Stimulated activated CD4-positive, alpha-beta T cell treated with anti-CD3 and anti-CD28 coated beads, Interleukin-4, amount 100 ng/mL, for 24 hours (primary cell): ENCODE results near the gene CCDC197.

Experiments
- DNase-seq: peaks from one replicate; pipeline ENCODE4 v3.0.0-alpha.2; 2020

The CCDC197 gene

GRCh38 chr14:94001501-94002396 is 4.6 kb downstream of the CCDC197 start:
- peak; percentile 66 for DNase-seq

GRCh38 chr14:94003397-94003796 is 6.3 kb downstream of the CCDC197 start:
- DNase-seq, result no peak

GRCh38 chr14:94004015-94004414 is 6.9 kb downstream of the CCDC197 start:
- DNase-seq, result no peak

GRCh38 chr14:94005324-94006073 is 8.4 kb downstream of the CCDC197 start:
- DNase-seq, result peak; percentile 26

GRCh38 chr14:94008234-94008633 is 11.1 kb downstream of the CCDC197 start:
- DNase-seq, result no peak

GRCh38 chr14:94009767-94010166 is 12.7 kb downstream of the CCDC197 start:
- DNase-seq, result no peak

- no peak for DNase-seq
Observed at GRCh38 chr14:94010625-94011024, 13.5 kb downstream of the CCDC197 start.

GRCh38 chr14:94011795-94012194 is 14.7 kb downstream of the CCDC197 start:
- DNase-seq, result no peak

- DNase-seq, result no peak
Observed at GRCh38 chr14:94014382-94014781, 17.3 kb downstream of the CCDC197 start.

- no peak for DNase-seq
Observed at GRCh38 chr14:94015223-94015622, 18.1 kb downstream of the CCDC197 start.

- DNase-seq, result no peak
Observed at GRCh38 chr14:94016446-94016976, 19.4 kb downstream of the CCDC197 start.

- DNase-seq, result no peak
Observed at GRCh38 chr14:94018308-94018707, 21.2 kb downstream of the CCDC197 start.

- DNase-seq, result no peak
Observed at GRCh38 chr14:94019329-94019728, 22.2 kb downstream of the CCDC197 start.

- DNase-seq, result no peak
Observed at GRCh38 chr14:94020267-94020666, 23.2 kb downstream of the CCDC197 start.

GRCh38 chr14:94021001-94021400 is 23.9 kb downstream of the CCDC197 start:
- DNase-seq, result no peak

- DNase-seq, result peak; percentile 28
Observed at GRCh38 chr14:94021416-94022157, 24.5 kb downstream of the CCDC197 start.

GRCh38 chr14:94022532-94023411 is 25.7 kb downstream of the CCDC197 start:
- no peak for DNase-seq

GRCh38 chr14:94024549-94024948 is 27.4 kb downstream of the CCDC197 start:
- no peak for DNase-seq

GRCh38 chr14:94025720-94026119 is 28.6 kb downstream of the CCDC197 start:
- no peak for DNase-seq

GRCh38 chr14:94026173-94026888 is 29.2 kb downstream of the CCDC197 start, which contains the start of gene OTUB2:
Gene OTUB2, plus strand, starts transcription at chr14:94026340. Its CDS starts 198 bp downstream, at chr14:94026538.
- peak; percentile 96 for DNase-seq

GRCh38 chr14:94026889-94027469 is 29.9 kb downstream of the CCDC197 start:
- no peak for DNase-seq
